ENCODE measurements around the gene HIGD1A. TPM values are rescaled to one million over a fixed set of nuclear protein-coding genes. Genes with fewer than 3 reads are reported as not detected.

The HIGD1A gene
- total and polyA plus RNA-seq, 2 of the 4 experiments (the other 2 are of a cell fraction): 86.6 to 137 TPM

DNA sequence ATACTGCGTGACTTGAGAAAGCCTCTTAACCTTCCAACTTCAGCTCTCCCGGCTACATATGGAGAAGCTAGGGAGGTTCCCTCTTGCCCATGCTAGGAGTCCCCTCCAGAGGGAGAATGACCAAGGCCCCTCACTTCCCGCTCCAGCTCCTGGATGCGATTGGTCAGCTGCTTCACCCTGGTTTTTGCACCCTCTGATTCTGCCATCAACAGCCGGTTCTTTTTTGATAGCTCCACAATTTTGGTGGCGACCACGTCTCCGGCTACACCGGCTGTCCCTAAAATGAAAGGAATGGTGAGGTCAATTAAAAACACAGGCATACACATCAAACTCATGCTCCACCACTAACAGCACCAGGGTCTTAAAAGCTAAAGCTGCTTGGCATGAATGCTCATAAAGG, 51.8 kb downstream of the HIGD1A start:
- Histone ChIP-seq H3K23ac (ENCODE audit: low read depth, low read length) (no peak overlapping the region), H4K5ac (ENCODE audit: low read depth, low read length) (no peak overlapping the region), H3K4me3 (ENCODE audit: insufficient read depth, low read depth, low read length) (no peak overlapping the region), H3K4ac (ENCODE audit: low read depth, low read length) (no peak overlapping the region), H3K9ac (ENCODE audit: low read depth, low read length) (no peak overlapping the region), H3K27ac (ENCODE audit: insufficient read depth, low read length) (no peak overlapping the region), H2AK5ac (ENCODE audit: low read depth, low read length) (no peak overlapping the region), H3K56ac (ENCODE audit: extremely low read depth, insufficient read depth, low read length) (no peak overlapping the region), H3K4me2 (ENCODE audit: low read depth, low read length) (no peak overlapping the region), H3K36me3 (ENCODE audit: control insufficient read depth, insufficient read depth, low read length) (no peaks in the 10 kb centered on the region), H3K79me1 (ENCODE audit: low read depth in 1 of 2, low read length in 2 of 2) (no peaks in the 10 kb centered on the region), H2AK9ac (replicated peaks; ENCODE audit: low read depth, low read length, poor library complexity) (no peak overlapping the region), H2AFZ (replicated peaks; ENCODE audit: low read length, poor library complexity) (no peak overlapping the region), H4K8ac (ENCODE audit: low read depth in 2 of 2, low read length in 2 of 2) (no peak overlapping the region), H3K14ac (replicated peaks; ENCODE audit: low read depth, low read length) (no peak overlapping the region), H3K9me3 (ENCODE audit: control insufficient read depth, insufficient read depth, low read length) (no peaks in the 10 kb centered on the region), H3K18ac (ENCODE audit: low read depth, low read length) (no peak overlapping the region), H2BK20ac (ENCODE audit: low read depth, low read length) (no peak overlapping the region), H3K9me1 (ENCODE audit: insufficient read depth, low read length) (peaks cover 1% of the 10 kb centered on the region; the same call in 1 of the 2 replicates), H2BK5ac (ENCODE audit: low read depth, low read length, poor library complexity, severe bottlenecking) (no peak overlapping the region), H4K20me1 (ENCODE audit: insufficient read depth, low read length) (no peaks in the 10 kb centered on the region), H2BK15ac (ENCODE audit: low read depth, low read length) (no peak overlapping the region), H3K4me1 (ENCODE audit: control insufficient read depth, insufficient read depth, low read length) (no peaks in the 10 kb centered on the region), H2BK120ac (ENCODE audit: low read depth, low read length) (no peak overlapping the region), H3K27me3 (ENCODE audit: control insufficient read depth, insufficient read depth, low read length) (peaks cover 9% of the 10 kb centered on the region), H4K91ac (ENCODE audit: insufficient read depth, low read depth, low read length) (no peak overlapping the region)
- ChIA-PET POLR2A (ENCODE audit: unreplicated experiment) (no interaction called here), CTCF (no interaction called here)
- ATAC-seq (ENCODE audit: low read depth) (no peak), DNase-seq (no peak)
- in situ Hi-C loops (cut with MboI; ENCODE audit: low sequenced_read_pairs): no loop called here
- intact Hi-C loops (cut with micrococcal nuclease): no loop called here
- TF ChIP-seq CTCF (conservative IDR thresholded peaks at IDR 0.05; ENCODE audit: low read depth, low read length) (no peak), MXI1 (IDR thresholded peaks at IDR 0.05; ENCODE audit: borderline replicate concordance, low read depth, low read length) (no peak), CEBPB (IDR thresholded peaks at IDR 0.05; ENCODE audit: low read depth, low read length) (no peak), BHLHE40 (IDR thresholded peaks at IDR 0.05; ENCODE audit: low read depth, low read length) (no peak), RAD21 (IDR thresholded peaks at IDR 0.05; ENCODE audit: low read length) (no peak), CHD1 (IDR thresholded peaks at IDR 0.05; ENCODE audit: low read depth, low read length) (no peak), RCOR1 (IDR thresholded peaks at IDR 0.05; ENCODE audit: insufficient replicate concordance, low read length) (no peak)
- WGBS, 2 experiments (ENCODE audit: extremely low coverage in 2 of 2, insufficient read length in 1 of 2): 93% methylated on average over 3 of the region's 9 CpGs; no CpG with 5 or more reads in 1 of the 2 experiments
- BruUV-seq (replicated peaks): no TSS peak
- dilution Hi-C loops (cut with HindIII; ENCODE audit: low sequenced_read_pairs, unreplicated experiment): no loop called here

Data from IMR-90 (cell line).